ENCODE measurements around the gene ARHGAP11A. TPM values are rescaled to one million over a fixed set of nuclear protein-coding genes. Genes with fewer than 3 reads are reported as not detected.
"Not testable (repeated sequence)": the region's sequence is repeated elsewhere in the genome, so short reads cannot be mapped to it uniquely, and the experiment has no call there.

Gene ARHGAP11A
- total and polyA plus RNA-seq, 2 of the 8 experiments (the other 6 are each of a cell fraction or from before 2014, with no cell fraction given) = 8.1 to 112 TPM

GRCh38 chr15:32593151-32593550, 22.2 kb upstream of the ARHGAP11A start, which contains the start of gene GOLGA8N:
TSS of gene GOLGA8N (plus strand) at chr15:32593456.
- POLR2A ChIA-PET (ENCODE audit: partially characterized antibody); H4K91ac ChIP-seq (replicated peaks; ENCODE audit: insufficient read length, low read length); CTCF ChIA-PET (ENCODE audit: partially characterized antibody); H3K18ac ChIP-seq (ENCODE audit: extremely low read depth, low read length); H3K4me1 ChIP-seq (replicated peaks in 1 of 4; ENCODE audit: control insufficient read depth in 3 of 4, insufficient read depth in 4 of 4, low read length in 3 of 4); DNase-seq (ENCODE audit: low read depth in 1 of 2, low spot score in 2 of 2); H3K14ac ChIP-seq (ENCODE audit: insufficient read length); H4K8ac ChIP-seq (ENCODE audit: extremely low read depth, insufficient read depth, low read length); H4K5ac ChIP-seq (ENCODE audit: insufficient read length, low read depth, low read length); H3K56ac ChIP-seq (replicated peaks; ENCODE audit: insufficient read length, low read depth, low read length); H2BK120ac ChIP-seq (replicated peaks; ENCODE audit: low read depth, low read length); H3K27me3 ChIP-seq (replicated peaks in 1 of 4; ENCODE audit: control insufficient read depth in 3 of 4, extremely low read depth in 1 of 4, insufficient read depth in 3 of 4, low read length in 3 of 4); H3K4ac ChIP-seq (replicated peaks; ENCODE audit: insufficient read length, low read depth, low read length); H3K9me3 ChIP-seq (ENCODE audit: insufficient read depth in 2 of 2, low read depth in 1 of 2, low read length in 1 of 2); H4K20me1 ChIP-seq (replicated peaks in 1 of 2; ENCODE audit: control insufficient read depth in 1 of 2, insufficient read depth in 2 of 2, low read length in 2 of 2); H2BK15ac ChIP-seq (ENCODE audit: low read length); H2BK12ac ChIP-seq (ENCODE audit: low read depth, low read length); H3K27ac ChIP-seq (ENCODE audit: low read depth, low read length); H3K79me1 ChIP-seq (ENCODE audit: low read depth, low read length); H3K4me2 ChIP-seq (ENCODE audit: insufficient read depth in 1 of 2, low read depth in 2 of 2, low read length in 2 of 2); H2AFZ ChIP-seq (ENCODE audit: low read length); FAIRE-seq; H3K23me2 ChIP-seq (ENCODE audit: low read depth, low read length); H3K9ac ChIP-seq (replicated peaks in 1 of 4; ENCODE audit: extremely low read depth in 1 of 4, low read depth in 3 of 4, low read length in 3 of 4); H3K4me3 ChIP-seq (ENCODE audit: extremely low read depth in 1 of 4, insufficient read depth in 2 of 4, low read depth in 3 of 4, low read length in 4 of 4); H2AK5ac ChIP-seq (ENCODE audit: low read depth, low read length); H3K23ac ChIP-seq (ENCODE audit: insufficient read length); H2BK5ac ChIP-seq (ENCODE audit: low read depth, low read length); H2BK20ac ChIP-seq (ENCODE audit: low read length); H3K79me2 ChIP-seq (ENCODE audit: control insufficient read depth in 1 of 2, insufficient read depth in 2 of 2, low read length in 2 of 2); H3K36me3 ChIP-seq (ENCODE audit: control insufficient read depth in 2 of 4, insufficient read depth in 4 of 4, low read length in 3 of 4): not testable (repeated sequence)
- 82% methylated on average over 1 of the region's 8 CpGs; no CpG with 5 or more reads in 1 of the 2 experiments for WGBS, 2 experiments (ENCODE audit: extremely low coverage in 1 of 2, insufficient coverage in 1 of 2, insufficient read length in 1 of 2, insufficient replicate concordance in 2 of 2, low coverage in 1 of 2, low lambda C conversion rate in 2 of 2, missing lambda C conversion rate in 1 of 2)

- not testable (repeated sequence) for FAIRE-seq
- 88% methylated on average over 2 of the region's 2 CpGs; no CpG with 5 or more reads in 1 of the 2 experiments for WGBS, 2 experiments (ENCODE audit: extremely low coverage in 1 of 2, insufficient coverage in 1 of 2, insufficient read length in 1 of 2, insufficient replicate concordance in 2 of 2, low coverage in 1 of 2, low lambda C conversion rate in 2 of 2, missing lambda C conversion rate in 1 of 2)
Observed at GRCh38 chr15:32609518-32609917, 5.8 kb upstream of the ARHGAP11A start.

More at GRCh38 chr15:32609518-32609917, 5.8 kb upstream of the ARHGAP11A start:
- H3K18ac ChIP-seq (ENCODE audit: extremely low read depth, low read length); H2BK5ac ChIP-seq (ENCODE audit: low read depth, low read length); H3K23me2 ChIP-seq (ENCODE audit: low read depth, low read length); H3K4me2 ChIP-seq (ENCODE audit: insufficient read depth in 1 of 2, low read depth in 2 of 2, low read length in 2 of 2); H4K5ac ChIP-seq (ENCODE audit: insufficient read length, low read depth, low read length); H2AK5ac ChIP-seq (ENCODE audit: low read depth, low read length); CTCF ChIA-PET (ENCODE audit: partially characterized antibody); H3K79me2 ChIP-seq (ENCODE audit: control insufficient read depth in 1 of 2, insufficient read depth in 2 of 2, low read length in 2 of 2); H3K27ac ChIP-seq (ENCODE audit: low read depth, low read length); H2BK12ac ChIP-seq (ENCODE audit: low read depth, low read length); H2BK20ac ChIP-seq (ENCODE audit: low read length); H2BK120ac ChIP-seq (replicated peaks; ENCODE audit: low read depth, low read length); H4K8ac ChIP-seq (ENCODE audit: extremely low read depth, insufficient read depth, low read length); POLR2A ChIA-PET (ENCODE audit: partially characterized antibody); H2AFZ ChIP-seq (ENCODE audit: low read length); H3K27me3 ChIP-seq (replicated peaks in 1 of 4; ENCODE audit: control insufficient read depth in 3 of 4, extremely low read depth in 1 of 4, insufficient read depth in 3 of 4, low read length in 3 of 4); H4K20me1 ChIP-seq (replicated peaks in 1 of 2; ENCODE audit: control insufficient read depth in 1 of 2, insufficient read depth in 2 of 2, low read length in 2 of 2); H4K91ac ChIP-seq (replicated peaks; ENCODE audit: insufficient read length, low read length); DNase-seq (ENCODE audit: low read depth in 1 of 2, low spot score in 2 of 2); H3K9ac ChIP-seq (replicated peaks in 1 of 4; ENCODE audit: extremely low read depth in 1 of 4, low read depth in 3 of 4, low read length in 3 of 4); H3K79me1 ChIP-seq (ENCODE audit: low read depth, low read length); H3K23ac ChIP-seq (ENCODE audit: insufficient read length); H3K4me1 ChIP-seq (replicated peaks in 1 of 4; ENCODE audit: control insufficient read depth in 3 of 4, insufficient read depth in 4 of 4, low read length in 3 of 4); H3K56ac ChIP-seq (replicated peaks; ENCODE audit: insufficient read length, low read depth, low read length); H3K14ac ChIP-seq (ENCODE audit: insufficient read length); H3K4me3 ChIP-seq (ENCODE audit: extremely low read depth in 1 of 4, insufficient read depth in 2 of 4, low read depth in 3 of 4, low read length in 4 of 4); H3K9me3 ChIP-seq (ENCODE audit: insufficient read depth in 2 of 2, low read depth in 1 of 2, low read length in 1 of 2); H3K4ac ChIP-seq (replicated peaks; ENCODE audit: insufficient read length, low read depth, low read length); H2BK15ac ChIP-seq (ENCODE audit: low read length); H3K36me3 ChIP-seq (ENCODE audit: control insufficient read depth in 2 of 4, insufficient read depth in 4 of 4, low read length in 3 of 4): not testable (repeated sequence)
